ENCODE results near the gene IER5.
"Not testable (repeated sequence)": the region's sequence is repeated elsewhere in the genome, so short reads cannot be mapped to it uniquely, and the experiment has no call there.

The IER5 gene

GRCh38 chr1:181115971-181116370 lies 27.5 kb downstream of the IER5 start:
- DNase-seq, result not testable (repeated sequence)

- no peak for DNase-seq
Measured at GRCh38 chr1:181116819-181117390, 28.4 kb downstream of the IER5 start.

GRCh38 chr1:181117648-181118449 lies 29.3 kb downstream of the IER5 start:
- no peak for DNase-seq

GRCh38 chr1:181119093-181119989 lies 30.8 kb downstream of the IER5 start:
- DNase-seq, result peak in 1 of 3 donors; percentile 37

- no peak for DNase-seq
Measured at GRCh38 chr1:181120924-181121323, 32.4 kb downstream of the IER5 start.

GRCh38 chr1:181121498-181121897 lies 33.0 kb downstream of the IER5 start:
- no peak for DNase-seq

GRCh38 chr1:181122222-181122621 lies 33.7 kb downstream of the IER5 start:
- peak in 1 of 3 donors; percentile 51 for DNase-seq

GRCh38 chr1:181123173-181123572 lies 34.7 kb downstream of the IER5 start:
- DNase-seq, result no peak

- peak; percentile 87 to 96 (median 91) for DNase-seq
Measured at GRCh38 chr1:181124291-181124751, 35.8 kb downstream of the IER5 start.

- no peak for DNase-seq
Measured at GRCh38 chr1:181126289-181126688, 37.8 kb downstream of the IER5 start.

- DNase-seq, result peak; percentile 58 to 71 (median 60)
Measured at GRCh38 chr1:181126871-181127587, 38.5 kb downstream of the IER5 start.

GRCh38 chr1:181127898-181128453 lies 39.5 kb downstream of the IER5 start:
- no peak for DNase-seq

- DNase-seq, result peak; percentile 83 to 90 (median 85)
Measured at GRCh38 chr1:181128592-181129497, 40.3 kb downstream of the IER5 start.

GRCh38 chr1:181129771-181130606 lies 41.5 kb downstream of the IER5 start:
- DNase-seq, result no peak

- DNase-seq, result peak; percentile 59 to 69 (median 65)
Measured at GRCh38 chr1:181131255-181131941, 42.9 kb downstream of the IER5 start.

- DNase-seq, result no peak
Measured at GRCh38 chr1:181133441-181133951, 45.0 kb downstream of the IER5 start.

- no peak for DNase-seq
Measured at GRCh38 chr1:181133969-181134418, 45.5 kb downstream of the IER5 start.

GRCh38 chr1:181134543-181135436 lies 46.3 kb downstream of the IER5 start:
- DNase-seq, result peak; percentile 90 to 96 (median 92)

Data from suppressor macrophage treated with lipopolysaccharide for 1 hour (primary cell).